Fibroblast of lung (primary cell): ENCODE results near the gene CCDC187. TPM values are rescaled to one million over a fixed set of nuclear protein-coding genes. Genes with fewer than 3 reads are reported as not detected.

ENCODE experiments used
- DNase-seq, 2 donors: peaks; one replicate each; pipeline versions ENCODE4 v3.0.0 to v3.0.0-alpha.2; 2010; ENCODE audit warnings: low read depth in 2 of 2
- H2AFZ ChIP-seq: 2 replicates; pipeline ENCODE4 v1.5.1; 2012; ENCODE audit warnings: low read length, control low read depth, inconsistent platforms
- H3K27ac ChIP-seq: 2 replicates; pipeline ENCODE4 v1.5.1; 2011; ENCODE audit warnings: low read length, control low read depth; ENCODE audit not compliant: insufficient read depth
- H3K27me3 ChIP-seq: 2 replicates; pipeline ENCODE4 v1.5.1; 2011; ENCODE audit warnings: mild to moderate bottlenecking, low read length; ENCODE audit not compliant: control insufficient read depth, insufficient read depth
- H3K36me3 ChIP-seq: 2 replicates; pipeline ENCODE4 v1.5.1; 2011; ENCODE audit warnings: low read length; ENCODE audit not compliant: control insufficient read depth, insufficient read depth
- H3K4me1 ChIP-seq: 2 replicates; pipeline ENCODE4 v1.5.1; 2011; ENCODE audit warnings: low read length; ENCODE audit not compliant: control insufficient read depth, insufficient read depth; ENCODE audit errors: extremely low read depth
- H3K4me2 ChIP-seq: 2 replicates; pipeline ENCODE4 v1.5.1; 2011; ENCODE audit warnings: low read length, control low read depth; ENCODE audit not compliant: insufficient read depth; ENCODE audit errors: extremely low read depth
- H3K4me3 ChIP-seq, 4 experiments: fragments of 200-600 bp in 1 of 4; sonication (generic) in 1 of 4; replicated peaks in 1 of 4; 2 replicates each; pipeline ENCODE4 v1.5.1; 2011 to 2016; ENCODE audit warnings: low read length in 4 of 4, low read depth in 3 of 4, mild to moderate bottlenecking in 3 of 4, control low read depth in 2 of 4, inconsistent platforms in 1 of 4, mixed read lengths in 1 of 4; ENCODE audit not compliant: insufficient read depth in 1 of 4; ENCODE audit errors: control extremely low read depth in 1 of 4
- H3K79me2 ChIP-seq: 2 replicates; pipeline ENCODE4 v1.5.1; 2012; ENCODE audit warnings: mild to moderate bottlenecking, low read length, inconsistent platforms; ENCODE audit not compliant: control insufficient read depth, insufficient read depth
- H3K9ac ChIP-seq: 2 replicates; pipeline ENCODE4 v1.5.1; 2011; ENCODE audit warnings: mild to moderate bottlenecking, low read length, control low read depth; ENCODE audit not compliant: insufficient read depth
- H3K9me3 ChIP-seq: 2 replicates; pipeline ENCODE4 v1.5.1; 2012; ENCODE audit warnings: low read depth, low read length; ENCODE audit not compliant: control insufficient read depth, insufficient read depth
- H4K20me1 ChIP-seq: 2 replicates; pipeline ENCODE4 v1.5.1; 2011; ENCODE audit warnings: low read length; ENCODE audit not compliant: control insufficient read depth, insufficient read depth; ENCODE audit errors: extremely low read depth
- EZH2 ChIP-seq: IDR thresholded peaks from 2 replicates; pipeline ENCODE4 v1.5.1; 2012; ENCODE audit warnings: low read length, control low read depth, mild to moderate bottlenecking; ENCODE audit errors: missing control alignments
- polyA plus RNA-seq, 2 donors: library from polyadenylated mRNA; depleted of rRNA in 1 of 2; stranded (reverse) in 1 of 2; unstranded in 1 of 2; fragments of >200 nt; gene quantifications; 2 replicates each; pipeline ENCODE4 v1.2.1, GENCODE V29; 2011 to 2012; ENCODE audit warnings: missing spikeins in 1 of 2
- total RNA-seq: library from RNA; depleted of rRNA; stranded (reverse); fragments of >200 nt; gene quantifications from 2 replicates; pipeline ENCODE4 v1.2.1, GENCODE V29; 2014
- TF ChIP-seq, protein P1 (sequence below), 2 donors: IDR thresholded peaks in 1 of 2; conservative IDR thresholded peaks in 1 of 2; 1 replicate in 1 of 2; 2 replicates in 1 of 2; pipeline ENCODE4 v1.5.1; 2011 to 2012; ENCODE audit warnings: low read length in 2 of 2, control low read depth in 1 of 2, inconsistent platforms in 1 of 2, low read depth in 1 of 2, mild to moderate bottlenecking in 1 of 2

The CCDC187 gene
- total and polyA plus RNA-seq, 2 donors (not counting 1 experiment from before 2014, with no cell fraction given): not detected

DNA sequence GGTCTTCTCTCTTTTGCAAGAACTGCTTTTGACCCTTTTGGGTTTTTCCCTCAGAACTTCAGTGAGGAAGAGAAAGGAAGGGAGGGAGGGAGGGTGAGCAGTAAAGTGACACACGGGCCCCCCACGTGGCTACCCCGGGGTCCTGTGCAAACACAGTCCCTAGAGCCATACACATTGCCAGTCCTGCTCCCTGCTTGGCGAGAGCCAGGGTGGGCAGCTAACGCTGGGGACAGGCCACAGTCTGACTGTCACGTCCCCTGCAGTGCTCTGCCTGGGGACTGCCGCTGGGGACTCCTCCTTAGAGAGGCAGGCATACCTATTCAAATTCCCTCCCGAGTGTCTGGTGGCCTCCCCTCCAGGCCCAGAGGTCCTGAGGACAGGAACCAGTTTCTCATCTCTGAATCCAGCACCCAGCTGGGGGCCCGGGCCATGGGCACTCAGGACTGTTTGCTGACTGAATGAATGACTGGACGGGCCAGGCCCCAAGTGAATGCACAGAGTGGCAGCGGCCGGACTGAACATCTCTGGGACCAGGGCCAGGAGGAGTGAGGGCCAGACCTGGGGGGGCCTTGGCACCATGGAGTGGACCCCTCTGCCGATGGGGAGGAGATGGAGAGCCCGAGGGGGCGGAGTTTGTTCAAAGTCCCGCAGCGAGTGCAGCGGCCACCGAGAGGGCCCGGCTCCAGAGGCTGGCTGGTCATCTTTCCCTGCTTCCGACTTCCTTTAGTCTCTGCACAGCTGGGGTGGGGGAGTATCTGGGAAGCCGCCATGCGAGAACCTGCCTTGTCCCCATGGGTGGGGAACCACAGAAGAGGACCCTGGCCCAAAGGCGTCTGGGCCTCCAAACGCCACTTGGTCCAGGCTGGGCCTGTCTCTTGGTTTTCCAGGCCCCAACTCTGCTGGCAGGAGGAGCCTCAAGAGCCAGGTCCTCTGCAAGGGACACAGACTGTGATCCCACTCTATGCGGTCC is 5.8 kb downstream of the CCDC187 start:
- Histone ChIP-seq H2AFZ (no peak overlapping the region), H3K4me2 (no peak overlapping the region), H3K9me3 (peaks cover 4% of the 10 kb centered on the region), H3K4me1 (no peaks in the 10 kb centered on the region), H3K9ac (no peak overlapping the region), H3K4me3 (no peak overlapping the region), H3K27me3 (peaks cover 4% of the 10 kb centered on the region), H3K79me2 (no peaks in the 10 kb centered on the region), H3K36me3 (no peaks in the 10 kb centered on the region), H4K20me1 (no peaks in the 10 kb centered on the region), H3K27ac (no peak overlapping the region)
- TF ChIP-seq, protein P1, sequence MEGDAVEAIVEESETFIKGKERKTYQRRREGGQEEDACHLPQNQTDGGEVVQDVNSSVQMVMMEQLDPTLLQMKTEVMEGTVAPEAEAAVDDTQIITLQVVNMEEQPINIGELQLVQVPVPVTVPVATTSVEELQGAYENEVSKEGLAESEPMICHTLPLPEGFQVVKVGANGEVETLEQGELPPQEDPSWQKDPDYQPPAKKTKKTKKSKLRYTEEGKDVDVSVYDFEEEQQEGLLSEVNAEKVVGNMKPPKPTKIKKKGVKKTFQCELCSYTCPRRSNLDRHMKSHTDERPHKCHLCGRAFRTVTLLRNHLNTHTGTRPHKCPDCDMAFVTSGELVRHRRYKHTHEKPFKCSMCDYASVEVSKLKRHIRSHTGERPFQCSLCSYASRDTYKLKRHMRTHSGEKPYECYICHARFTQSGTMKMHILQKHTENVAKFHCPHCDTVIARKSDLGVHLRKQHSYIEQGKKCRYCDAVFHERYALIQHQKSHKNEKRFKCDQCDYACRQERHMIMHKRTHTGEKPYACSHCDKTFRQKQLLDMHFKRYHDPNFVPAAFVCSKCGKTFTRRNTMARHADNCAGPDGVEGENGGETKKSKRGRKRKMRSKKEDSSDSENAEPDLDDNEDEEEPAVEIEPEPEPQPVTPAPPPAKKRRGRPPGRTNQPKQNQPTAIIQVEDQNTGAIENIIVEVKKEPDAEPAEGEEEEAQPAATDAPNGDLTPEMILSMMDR (conservative IDR thresholded peaks at IDR 0.05 in 1 of 2, IDR thresholded peaks at IDR 0.05 in 1 of 2; ENCODE audit: low read depth in 1 of 2, low read length in 2 of 2): no peak
- no peak for TF ChIP-seq EZH2
- DNase-seq: no peak

DNA sequence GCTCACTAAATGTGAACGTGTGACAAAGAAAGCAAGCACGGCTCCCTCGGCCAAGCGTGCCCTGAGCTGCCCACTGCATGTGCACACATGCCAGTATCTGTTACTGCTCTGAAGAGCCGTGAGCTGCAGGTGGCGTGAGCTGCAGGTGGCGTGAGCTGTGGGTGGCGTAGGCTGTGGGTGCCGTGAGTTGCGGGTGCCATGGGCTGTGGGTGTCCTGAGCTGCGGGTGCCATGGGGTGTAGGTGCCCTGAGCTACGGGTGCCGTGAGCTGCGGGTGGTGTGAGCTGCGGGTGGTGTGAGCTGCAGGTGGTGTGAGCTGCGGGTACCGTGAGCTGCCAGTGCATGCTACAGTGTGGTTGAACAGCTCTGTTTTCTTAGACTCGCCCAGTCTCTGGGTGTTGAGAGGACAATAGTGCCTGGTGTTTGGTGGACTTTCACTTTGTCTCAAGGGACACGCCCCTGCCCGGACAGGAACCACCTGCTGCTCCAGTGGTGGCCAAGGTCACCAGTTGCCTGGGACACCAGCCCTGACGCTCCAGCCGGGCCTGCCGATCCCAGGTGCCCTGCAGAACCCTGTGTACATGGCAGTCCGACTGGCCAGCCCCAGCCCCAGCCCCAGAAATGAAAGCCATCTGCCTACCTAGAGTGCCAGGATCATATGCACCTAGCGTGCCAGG is 6.7 kb downstream of the CCDC187 start:
- Histone ChIP-seq H3K9me3 (peaks cover 4% of the 10 kb centered on the region), H3K4me3 (no peak overlapping the region), H3K27ac (no peak overlapping the region), H3K36me3 (no peaks in the 10 kb centered on the region), H3K4me2 (no peak overlapping the region), H4K20me1 (no peaks in the 10 kb centered on the region), H3K79me2 (no peaks in the 10 kb centered on the region), H3K27me3 (peaks cover 4% of the 10 kb centered on the region), H3K9ac (no peak overlapping the region), H2AFZ (no peak overlapping the region), H3K4me1 (no peaks in the 10 kb centered on the region)
- DNase-seq: no peak
- no peak for TF ChIP-seq EZH2
- TF ChIP-seq, protein P1 (conservative IDR thresholded peaks at IDR 0.05 in 1 of 2, IDR thresholded peaks at IDR 0.05 in 1 of 2; ENCODE audit: low read depth in 1 of 2, low read length in 2 of 2): no peak

DNA sequence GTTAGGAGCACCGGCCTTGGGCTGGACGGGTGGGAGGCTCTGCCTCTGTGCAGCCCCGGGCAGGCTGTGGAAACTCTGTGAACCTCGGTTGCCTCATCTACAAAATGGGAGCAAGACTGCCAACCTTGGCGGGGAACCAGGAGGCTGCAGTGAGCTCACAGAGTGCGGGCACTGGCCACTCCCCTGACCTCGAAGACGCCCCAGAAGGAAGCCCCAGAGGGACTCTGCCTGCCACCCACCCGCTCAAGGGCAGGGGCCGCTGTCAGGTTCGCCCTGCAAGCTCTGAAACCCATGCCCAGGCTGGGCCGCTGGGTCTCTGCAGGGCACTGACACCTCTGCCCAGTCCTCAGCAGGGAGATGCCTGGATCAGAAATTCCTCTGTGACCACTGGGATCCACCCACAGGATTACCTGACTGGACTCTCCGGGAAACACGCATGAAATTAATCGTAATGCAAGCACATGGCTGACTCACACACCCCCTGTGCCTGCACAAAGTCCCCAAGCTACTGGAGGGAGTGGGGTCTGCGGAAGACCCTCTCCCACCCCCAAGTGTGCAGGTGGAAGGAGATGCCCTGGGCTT is 7.4 kb downstream of the CCDC187 start:
- no peak overlapping the region for H3K4me3 ChIP-seq
- H3K27ac ChIP-seq: no peak overlapping the region
- DNase-seq: no peak
- H3K4me1 ChIP-seq: no peaks in the 10 kb centered on the region
- H3K36me3 ChIP-seq: no peaks in the 10 kb centered on the region
- H3K27me3 ChIP-seq: peaks cover 4% of the 10 kb centered on the region
- no peaks in the 10 kb centered on the region for H4K20me1 ChIP-seq
- no peak overlapping the region for H2AFZ ChIP-seq
- no peak overlapping the region for H3K4me2 ChIP-seq
- no peak overlapping the region for H3K9ac ChIP-seq
- H3K79me2 ChIP-seq: no peaks in the 10 kb centered on the region
- TF ChIP-seq, protein P1 (conservative IDR thresholded peaks at IDR 0.05 in 1 of 2, IDR thresholded peaks at IDR 0.05 in 1 of 2; ENCODE audit: low read depth in 1 of 2, low read length in 2 of 2): no peak
- no peak for TF ChIP-seq EZH2
- peaks cover 4% of the 10 kb centered on the region for H3K9me3 ChIP-seq
